Nephron progenitor cell (in vitro differentiated cells): Measurements from ENCODE around the gene NDUFA9.

Experiments
- DNase-seq: peaks from one replicate; pipeline ENCODE4 v3.0.0; 2021
- H3K27ac Mint-ChIP-seq: 2 replicates; pipeline ENCODE4 v1.8.0; 2021; ENCODE audit warnings: mild to moderate bottlenecking, moderate library complexity, mixed read lengths
- H3K27me3 Mint-ChIP-seq: 2 replicates; pipeline ENCODE4 v1.8.0; 2021; ENCODE audit warnings: mild to moderate bottlenecking, low read depth, mixed read lengths; ENCODE audit not compliant: poor library complexity
- H3K36me3 Mint-ChIP-seq: 2 replicates; pipeline ENCODE4 v1.8.0; 2021; ENCODE audit warnings: low read depth, mixed read lengths
- H3K4me1 Mint-ChIP-seq: 2 replicates; pipeline ENCODE4 v1.8.0; 2021; ENCODE audit warnings: mixed read lengths
- H3K4me3 Mint-ChIP-seq: 2 replicates; pipeline ENCODE4 v1.8.0; 2021; ENCODE audit warnings: mild to moderate bottlenecking, moderate library complexity, mixed read lengths
- H3K9me3 Mint-ChIP-seq: 2 replicates; pipeline ENCODE4 v1.8.0; 2021; ENCODE audit warnings: mild to moderate bottlenecking, moderate library complexity, mixed read lengths
- TF ChIP-seq, protein P1 (sequence below): fragments of 200-600 bp; sonication (generic); IDR thresholded peaks from 2 replicates; pipeline ENCODE4 v1.5.0; 2021; ENCODE audit warnings: antibody characterized with exemption

Gene NDUFA9

DNA sequence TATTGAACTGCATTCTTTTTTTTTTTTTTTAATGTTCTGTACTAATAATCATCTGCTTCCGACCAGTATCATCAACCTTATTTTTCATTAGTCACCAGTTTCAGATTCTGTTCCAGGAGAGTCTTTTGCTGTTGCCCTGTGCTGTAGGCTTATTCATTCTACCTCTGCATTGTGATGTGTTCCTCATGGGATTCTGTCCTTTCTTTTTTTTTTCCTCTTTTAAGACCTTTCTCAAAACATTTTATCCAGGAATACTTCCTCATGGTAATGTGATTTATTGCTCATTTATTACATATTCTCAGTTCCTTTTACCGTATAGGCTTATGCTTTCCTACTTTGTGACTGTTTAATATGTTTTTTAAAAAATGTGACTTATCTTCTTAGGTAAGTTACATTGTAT lies 4.8 kb downstream of the NDUFA9 start:
- H3K4me1 Mint-ChIP-seq = peaks cover 26% of the 10 kb centered on the region
- H3K27me3 Mint-ChIP-seq = no peaks in the 10 kb centered on the region
- H3K27ac Mint-ChIP-seq = no peak overlapping the region
- no peak overlapping the region for H3K4me3 Mint-ChIP-seq
- TF ChIP-seq, protein P1, sequence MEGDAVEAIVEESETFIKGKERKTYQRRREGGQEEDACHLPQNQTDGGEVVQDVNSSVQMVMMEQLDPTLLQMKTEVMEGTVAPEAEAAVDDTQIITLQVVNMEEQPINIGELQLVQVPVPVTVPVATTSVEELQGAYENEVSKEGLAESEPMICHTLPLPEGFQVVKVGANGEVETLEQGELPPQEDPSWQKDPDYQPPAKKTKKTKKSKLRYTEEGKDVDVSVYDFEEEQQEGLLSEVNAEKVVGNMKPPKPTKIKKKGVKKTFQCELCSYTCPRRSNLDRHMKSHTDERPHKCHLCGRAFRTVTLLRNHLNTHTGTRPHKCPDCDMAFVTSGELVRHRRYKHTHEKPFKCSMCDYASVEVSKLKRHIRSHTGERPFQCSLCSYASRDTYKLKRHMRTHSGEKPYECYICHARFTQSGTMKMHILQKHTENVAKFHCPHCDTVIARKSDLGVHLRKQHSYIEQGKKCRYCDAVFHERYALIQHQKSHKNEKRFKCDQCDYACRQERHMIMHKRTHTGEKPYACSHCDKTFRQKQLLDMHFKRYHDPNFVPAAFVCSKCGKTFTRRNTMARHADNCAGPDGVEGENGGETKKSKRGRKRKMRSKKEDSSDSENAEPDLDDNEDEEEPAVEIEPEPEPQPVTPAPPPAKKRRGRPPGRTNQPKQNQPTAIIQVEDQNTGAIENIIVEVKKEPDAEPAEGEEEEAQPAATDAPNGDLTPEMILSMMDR = no peak
- H3K36me3 Mint-ChIP-seq = peaks cover 15% of the 10 kb centered on the region
- H3K9me3 Mint-ChIP-seq = no peaks in the 10 kb centered on the region
- DNase-seq = no peak

DNA sequence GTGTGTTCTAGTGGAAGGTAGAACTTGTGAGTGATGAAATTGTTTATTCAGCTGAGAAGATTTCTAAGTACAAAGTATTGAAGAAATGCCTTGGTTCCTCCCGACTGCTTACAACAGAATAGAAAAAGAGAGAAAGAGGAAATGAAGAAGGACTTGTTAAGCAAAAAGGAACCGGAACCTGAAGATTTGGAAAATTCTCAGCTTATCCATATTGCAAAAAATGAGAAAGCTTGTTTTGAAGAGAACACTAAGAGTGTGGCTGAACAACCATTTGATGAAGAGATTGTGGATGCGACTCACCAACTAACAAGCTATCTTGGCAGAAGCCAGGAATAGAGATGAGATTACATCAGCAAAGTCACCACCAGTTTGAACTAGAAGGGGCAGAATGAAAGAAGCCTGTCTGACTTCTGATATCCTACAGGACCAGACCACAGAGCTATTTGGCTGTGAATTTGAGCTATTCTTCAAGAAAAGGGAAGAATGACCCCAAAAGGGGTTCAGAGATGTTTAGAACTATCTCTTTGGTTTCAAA lies 15.1 kb downstream of the NDUFA9 start:
- H3K27me3 Mint-ChIP-seq = no peaks in the 10 kb centered on the region
- TF ChIP-seq, protein P1 = no peak
- DNase-seq = no peak

DNA sequence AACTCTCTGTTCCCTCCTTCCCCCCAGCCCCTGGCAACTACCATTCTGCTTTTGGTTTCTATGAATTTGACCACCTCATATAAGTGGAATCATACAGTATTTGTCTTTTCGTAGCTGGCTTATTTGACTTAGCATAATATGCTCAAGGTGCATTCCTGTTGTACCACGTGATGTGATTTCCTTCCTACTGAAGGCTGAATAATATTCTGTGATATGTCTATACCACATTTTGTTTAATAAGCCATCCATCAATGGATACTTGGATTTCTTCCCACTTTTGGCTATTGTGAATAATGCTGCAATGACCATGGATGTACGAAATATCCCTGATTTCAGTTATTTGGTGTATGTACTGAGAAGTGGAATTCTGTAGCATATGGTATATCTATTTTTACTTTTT lies 16.3 kb downstream of the NDUFA9 start:
- TF ChIP-seq, protein P1 = no peak
- H3K9me3 Mint-ChIP-seq = peaks cover 10% of the 10 kb centered on the region
- H3K36me3 Mint-ChIP-seq = peaks cover 74% of the 10 kb centered on the region
- H3K27me3 Mint-ChIP-seq = no peaks in the 10 kb centered on the region
- no peak for DNase-seq
- H3K4me1 Mint-ChIP-seq = no peaks in the 10 kb centered on the region
- peak overlapping the region; percentile 16 for H3K27ac Mint-ChIP-seq
- H3K4me3 Mint-ChIP-seq = no peak overlapping the region

More for the DNA sequence above, 15.1 kb downstream of the NDUFA9 start:
- no peaks in the 10 kb centered on the region for H3K4me1 Mint-ChIP-seq
- H3K4me3 Mint-ChIP-seq = no peak overlapping the region
- H3K9me3 Mint-ChIP-seq = peaks cover 10% of the 10 kb centered on the region
- peaks cover 62% of the 10 kb centered on the region for H3K36me3 Mint-ChIP-seq
- H3K27ac Mint-ChIP-seq = no peak overlapping the region

DNA sequence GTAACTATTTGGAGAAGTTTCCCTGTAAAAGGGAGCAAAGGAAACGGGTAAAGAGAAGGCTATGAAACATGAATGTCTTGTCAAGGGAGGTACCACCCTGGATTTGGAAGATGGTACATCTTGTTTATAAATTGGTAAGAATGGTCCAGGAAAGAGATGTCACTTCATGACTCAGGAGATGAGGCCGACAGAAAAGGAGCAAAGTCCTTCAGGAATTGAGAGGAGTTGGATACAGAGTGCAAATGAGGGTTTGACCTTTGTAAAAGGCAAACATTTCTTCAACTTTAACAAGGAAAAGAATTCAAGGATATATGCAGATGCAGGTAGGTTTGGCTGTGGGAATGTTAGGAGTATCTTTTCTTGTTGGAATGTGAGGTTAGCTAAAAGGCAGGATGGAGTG lies 30.8 kb downstream of the NDUFA9 start:
- H3K9me3 Mint-ChIP-seq = peaks cover 27% of the 10 kb centered on the region
- no peaks in the 10 kb centered on the region for H3K4me1 Mint-ChIP-seq
- DNase-seq = no peak
- TF ChIP-seq, protein P1 = no peak
- H3K36me3 Mint-ChIP-seq = peaks cover 51% of the 10 kb centered on the region
- peak overlapping the region; percentile 47 for H3K27ac Mint-ChIP-seq
- H3K27me3 Mint-ChIP-seq = no peaks in the 10 kb centered on the region
- H3K4me3 Mint-ChIP-seq = no peak overlapping the region

DNA sequence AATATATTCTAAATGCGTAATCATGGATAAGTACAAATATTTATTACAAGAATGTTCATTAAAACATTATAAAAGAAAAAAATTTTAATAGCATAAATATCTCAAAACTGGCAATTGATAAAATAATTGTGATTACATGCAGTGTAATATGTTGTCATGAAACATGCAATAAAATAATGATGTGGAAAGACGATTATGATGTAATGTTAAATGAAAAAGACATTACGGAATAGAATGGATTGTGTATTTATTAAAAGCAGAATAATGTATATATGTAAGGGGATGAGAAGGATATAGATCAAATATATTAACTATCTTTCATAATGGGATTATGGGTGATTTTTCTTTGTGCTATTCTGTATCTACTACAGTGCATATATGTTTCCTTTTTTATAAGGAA lies 32.8 kb downstream of the NDUFA9 start:
- Mint-ChIP-seq H3K27me3 (no peaks in the 10 kb centered on the region), H3K4me3 (no peak overlapping the region), H3K4me1 (no peaks in the 10 kb centered on the region), H3K27ac (no peak overlapping the region), H3K9me3 (peaks cover 7% of the 10 kb centered on the region), H3K36me3 (peaks cover 51% of the 10 kb centered on the region)
- DNase-seq = no peak
- TF ChIP-seq, protein P1 = no peak

DNA sequence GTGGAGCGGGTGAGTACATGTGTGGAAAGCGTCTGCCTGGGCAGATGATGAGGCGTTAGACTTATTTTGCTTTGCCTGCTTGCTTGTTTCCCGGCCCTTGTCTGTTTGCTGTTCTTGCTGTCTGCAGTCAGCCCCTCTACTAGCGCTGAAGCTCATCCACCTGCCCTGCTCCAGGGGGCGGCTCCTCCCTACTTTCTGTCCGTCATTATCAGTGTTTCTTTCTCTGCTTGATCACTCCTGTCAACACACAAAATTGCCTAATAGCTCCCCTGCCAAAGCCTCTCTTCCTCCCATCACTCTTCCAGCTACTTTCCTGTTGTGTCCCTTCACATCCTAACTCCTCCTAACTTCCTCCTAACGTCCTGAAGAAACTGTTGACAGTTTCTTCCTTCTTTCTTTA lies 36.4 kb downstream of the NDUFA9 start:
- Mint-ChIP-seq H3K9me3 (peaks cover 5% of the 10 kb centered on the region), H3K27ac (no peak overlapping the region), H3K4me3 (no peak overlapping the region), H3K4me1 (no peaks in the 10 kb centered on the region), H3K36me3 (peaks cover 75% of the 10 kb centered on the region), H3K27me3 (no peaks in the 10 kb centered on the region)
- TF ChIP-seq, protein P1 = no peak
- no peak for DNase-seq
